Aorta (tissue), 5 donors: ENCODE measurements around the gene DNHD1. TPM values are rescaled to one million over a fixed set of nuclear protein-coding genes. Genes with fewer than 3 reads are reported as not detected.

Experiments used
- ATAC-seq: fragments of 200-7000 bp; cut with Tn5 transposase; one replicate; pipeline ENCODE4 v1.9.1; 2022; ENCODE audit warnings: moderate library complexity; ENCODE audit not compliant: low FRiP score
- DNase-seq, 2 donors: peaks; one replicate each; pipeline ENCODE4 v3.0.0-alpha.2; 2020
- H3K27ac ChIP-seq, 2 donors: one replicate each; pipeline ENCODE4 v1.5.1; 2013; ENCODE audit warnings: low read length in 2 of 2, mild to moderate bottlenecking in 2 of 2, moderate library complexity in 2 of 2, control low read depth in 1 of 2, inconsistent platforms in 1 of 2, low read depth in 1 of 2
- H3K27me3 ChIP-seq, 2 donors: one replicate each; pipeline ENCODE4 v1.6.1; 2013; ENCODE audit warnings: control low read depth in 1 of 2, low read length in 1 of 2, mild to moderate bottlenecking in 1 of 2, moderate library complexity in 1 of 2; ENCODE audit not compliant: insufficient read depth in 2 of 2, control insufficient read depth in 1 of 2
- H3K36me3 ChIP-seq, 2 donors: one replicate each; pipeline ENCODE4 v1.6.1; 2013; ENCODE audit warnings: control low read depth in 1 of 2, low read length in 1 of 2, mild to moderate bottlenecking in 1 of 2; ENCODE audit not compliant: insufficient read depth in 2 of 2, control insufficient read depth in 1 of 2
- H3K4me1 ChIP-seq, 2 donors: one replicate each; pipeline ENCODE4 v1.6.1; 2013; ENCODE audit warnings: low read length in 2 of 2, control low read depth in 1 of 2, mild to moderate bottlenecking in 1 of 2, moderate library complexity in 1 of 2; ENCODE audit not compliant: insufficient read depth in 2 of 2, control insufficient read depth in 1 of 2
- H3K4me3 ChIP-seq, 2 donors: one replicate each; pipeline ENCODE4 v1.5.1; 2013; ENCODE audit warnings: low read length in 2 of 2, control low read depth in 1 of 2, mild to moderate bottlenecking in 1 of 2
- H3K9me3 ChIP-seq: one replicate; pipeline ENCODE4 v1.6.1; 2013; ENCODE audit warnings: mild to moderate bottlenecking, low read length; ENCODE audit not compliant: control insufficient read depth
- WGBS, 2 donors: extraction: QIAGEN DNeasy Blood & Tissue Kit; methylation state at CpG; one replicate each; pipeline ENCODE4 v1.1.7; 2013; 5-methylcytosine and 5-hydroxymethylcytosine counted together
- intact Hi-C, 2 donors: fragments of 100-400 bp; cut with DNase I; formaldehyde crosslinking; loops; one replicate each; pipeline versions ENCODE4 v1.14.2 to v1.15.0; 2022
- long read RNA-seq, 2 donors: library from polyadenylated mRNA; unstranded; transcript quantifications; one replicate each; pipeline ENCODE4 v2.0.0, GENCODE V29; 2020 to 2021
- polyA plus RNA-seq, 2 donors: library from polyadenylated mRNA; stranded (reverse); fragments of 200-250 nt; gene quantifications; one replicate each; pipeline ENCODE4 v1.2.3, GENCODE V29; 2013
- total RNA-seq, 2 donors: library from RNA; stranded (reverse); fragmentation: NEBNext Ultra II Directional; extraction: Animal tissue kit (Norgen Biotek cat#: 25700); gene quantifications; one replicate each; pipeline ENCODE4 v1.2.1, GENCODE V29; 2021
- donor health status: healthy with polysubstance abuse.
- donor health status: Bipolar disorder and iron deficiency.
- donor health status: DM: no; HTN: no; CAD: no.
- donor health status: DM: no; HTN: no; CAD: no.
- donor health status: DM: yes; HTN: yes; CAD: no.

The DNHD1 gene
- total RNA-seq (10 to 100 TPM; 24.1 to 28.1 TPM), polyA plus RNA-seq (10 to 100 TPM in 1 of 2 donors, 1 to 10 TPM in 1; 1.9 to 20.5 TPM)
- long read RNA-seq, donor 1, partial matches to known transcripts = 3 of 80 reads
- long read RNA-seq, donor 1, other reads (novel, unspliced or antisense) = 77 of 80 reads
- long read RNA-seq, donor 2, partial matches to known transcripts = 0 of 37 reads
- long read RNA-seq, donor 2, other reads (novel, unspliced or antisense) = 37 of 37 reads

- whole genome bisulfite sequencing, 2 donors = 43 to 44% methylated on average over 33 of the region's 33 CpGs
- ATAC-seq (peak; percentile 22), DNase-seq (peak in 1 of 2 donors; percentile 76)
- Histone ChIP-seq H3K9me3 (no peaks in the 10 kb centered on the region), H3K27me3 (no peaks in the 10 kb centered on the region), H3K4me3 (no peak within 1 kb of the TSS), H3K36me3 (peaks cover 0 to 2% of the 10 kb centered on the region in 2 donors), H3K27ac (peak within 1 kb of the TSS; percentile 30 to 48), H3K4me1 (no peaks in the 10 kb centered on the region)
- intact Hi-C loops = no loop called here
Measured at GRCh38 chr11:6497069-6497839, at the start of gene DNHD1. Gene DNHD1 (plus strand): TSS chr11:6497280. CDS start chr11:6498216, 936 bp downstream.

DNA sequence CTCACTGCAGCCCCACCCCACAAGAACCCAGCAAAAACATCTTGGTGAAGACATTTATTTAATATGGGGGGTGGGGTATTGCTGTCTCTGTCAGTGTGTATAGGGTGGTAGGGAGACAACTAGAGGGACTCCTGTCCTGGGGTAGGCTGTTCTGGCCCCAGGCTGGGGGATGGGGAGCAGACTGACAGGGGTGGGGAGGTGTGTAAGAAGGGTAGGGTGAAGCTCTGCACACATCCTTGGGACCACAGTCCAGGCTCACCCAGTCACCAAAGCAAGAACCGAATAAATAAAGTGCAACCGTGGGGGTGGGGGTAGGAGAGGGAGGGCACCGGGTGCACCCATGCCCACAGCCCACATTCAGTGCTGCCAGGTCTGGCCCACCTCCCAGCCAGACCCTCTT is 48.5 kb upstream of the DNHD1 start:
- Histone ChIP-seq H3K27ac (no peak overlapping the region), H3K4me1 (peaks cover 0 to 2% of the 10 kb centered on the region in 2 donors), H3K9me3 (no peaks in the 10 kb centered on the region), H3K36me3 (peaks cover 0 to 9% of the 10 kb centered on the region in 2 donors), H3K27me3 (no peaks in the 10 kb centered on the region), H3K4me3 (no peak overlapping the region)
- no peak for ATAC-seq
- intact Hi-C loops = no loop called here
- 85 to 95% methylated on average over 3 of the region's 3 CpGs for WGBS, 2 donors
- no peak for DNase-seq

DNA sequence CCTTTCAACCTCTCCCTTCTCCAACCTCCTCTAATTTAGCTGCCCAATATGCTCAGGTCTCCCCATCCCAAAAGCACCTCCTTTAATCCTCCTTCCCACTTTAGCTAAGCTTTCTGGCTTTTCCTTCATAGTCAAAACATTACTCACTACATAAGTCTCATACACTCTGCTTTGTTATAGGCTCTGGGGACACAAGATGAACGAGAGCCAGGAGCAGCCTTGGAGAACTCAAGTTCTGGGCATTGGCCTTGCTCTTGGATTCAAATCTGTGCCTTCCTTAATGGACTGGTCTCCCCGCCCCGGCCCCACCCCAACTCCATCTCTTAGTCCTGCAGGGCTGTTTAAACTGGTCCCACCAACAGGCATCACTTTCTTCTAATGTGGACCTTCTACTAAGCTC is 44.9 kb upstream of the DNHD1 start:
- WGBS, 2 donors = 7 to 9% methylated on average over 3 of the region's 3 CpGs
- Histone ChIP-seq H3K4me3 (no peak overlapping the region), H3K27ac (peak overlapping the region; percentile 44 to 50), H3K36me3 (peaks cover 4 to 19% of the 10 kb centered on the region in 2 donors), H3K4me1 (peaks cover 0 to 2% of the 10 kb centered on the region in 2 donors), H3K9me3 (no peaks in the 10 kb centered on the region), H3K27me3 (no peaks in the 10 kb centered on the region)
- ATAC-seq = peak; percentile 69
- DNase-seq = peak in 1 of 2 donors; percentile 62
- intact Hi-C loops = no loop called here

GRCh38 chr11:6453152-6453551 is 43.9 kb upstream of the DNHD1 start:
- H3K4me1 ChIP-seq = peaks cover 0 to 2% of the 10 kb centered on the region in 2 donors
- no peaks in the 10 kb centered on the region for H3K9me3 ChIP-seq
- H3K36me3 ChIP-seq = peaks cover 4 to 17% of the 10 kb centered on the region in 2 donors
- no peaks in the 10 kb centered on the region for H3K27me3 ChIP-seq
- intact Hi-C loops = no loop called here
- no peak overlapping the region for H3K27ac ChIP-seq
- H3K4me3 ChIP-seq = no peak overlapping the region
- 92 to 95% methylated on average over 2 of the region's 2 CpGs for WGBS, 2 donors
- DNase-seq = no peak
- ATAC-seq = no peak

GRCh38 chr11:6455070-6455469 is 42.0 kb upstream of the DNHD1 start:
- Histone ChIP-seq H3K27me3 (no peaks in the 10 kb centered on the region), H3K4me3 (no peak overlapping the region), H3K4me1 (peaks cover 0 to 2% of the 10 kb centered on the region in 2 donors), H3K9me3 (no peaks in the 10 kb centered on the region), H3K27ac (no peak overlapping the region), H3K36me3 (peaks cover 4 to 10% of the 10 kb centered on the region in 2 donors)
- 61 to 87% methylated on average over 2 of the region's 2 CpGs for WGBS, 2 donors
- ATAC-seq (no peak), DNase-seq (no peak)
- intact Hi-C loops = no loop called here

GRCh38 chr11:6456361-6457073 is 40.6 kb upstream of the DNHD1 start:
- ATAC-seq (no peak), DNase-seq (peak in 1 of 2 donors; percentile 77)
- H3K36me3 ChIP-seq = peaks cover 4 to 10% of the 10 kb centered on the region in 2 donors
- no peak overlapping the region for H3K4me3 ChIP-seq
- no peaks in the 10 kb centered on the region for H3K27me3 ChIP-seq
- intact Hi-C loops = no loop called here
- H3K4me1 ChIP-seq = peaks cover 0 to 2% of the 10 kb centered on the region in 2 donors
- H3K27ac ChIP-seq = no peak overlapping the region
- H3K9me3 ChIP-seq = no peaks in the 10 kb centered on the region
- 95 to 96% methylated on average over 56 of the region's 56 CpGs for WGBS, 2 donors

GRCh38 chr11:6457581-6458320 is 39.3 kb upstream of the DNHD1 start:
- H3K36me3 ChIP-seq = peaks cover 4 to 10% of the 10 kb centered on the region in 2 donors
- ATAC-seq (peak; percentile 15), DNase-seq (no peak)
- no peak overlapping the region for H3K4me3 ChIP-seq
- no peaks in the 10 kb centered on the region for H3K9me3 ChIP-seq
- H3K4me1 ChIP-seq = no peaks in the 10 kb centered on the region
- 92 to 93% methylated on average over 25 to 26 of the region's 26 CpGs for WGBS, 2 donors
- H3K27me3 ChIP-seq = no peaks in the 10 kb centered on the region
- intact Hi-C loops = no loop called here
- no peak overlapping the region for H3K27ac ChIP-seq

- DNase-seq (no peak), ATAC-seq (no peak)
- intact Hi-C loops = no loop called here
- H3K9me3 ChIP-seq = no peaks in the 10 kb centered on the region
- no peak overlapping the region for H3K4me3 ChIP-seq
- no peaks in the 10 kb centered on the region for H3K4me1 ChIP-seq
- no peaks in the 10 kb centered on the region for H3K27me3 ChIP-seq
- H3K27ac ChIP-seq = no peak overlapping the region
- peaks cover 4 to 10% of the 10 kb centered on the region in 2 donors for H3K36me3 ChIP-seq
- WGBS, 2 donors = 88 to 93% methylated on average over 2 of the region's 2 CpGs
Measured at GRCh38 chr11:6458352-6459098, 38.6 kb upstream of the DNHD1 start.
